ENCODE results near the gene GRIP1. TPM values are rescaled to one million over a fixed set of nuclear protein-coding genes. Genes with fewer than 3 reads are reported as not detected.

The GRIP1 gene
- total and polyA plus RNA-seq, 10 of the 15 experiments (the other 5 are each of a cell fraction or from before 2014, with no cell fraction given): 0.05 to 0.85 (median 0.50) TPM; not detected in 7

- Histone ChIP-seq H3K27me3 (replicated peaks in 1 of 2; ENCODE audit: control insufficient read depth in 2 of 2, insufficient read depth in 2 of 2, low read length in 1 of 2) (no peaks in the 10 kb centered on the region; a peak in 2 of 4 replicates), H3K36me3 (ENCODE audit: control insufficient read depth in 2 of 2, insufficient read depth in 2 of 2, low read length in 1 of 2) (no peaks in the 10 kb centered on the region; a peak in 1 of 4 replicates), H3K27ac (ENCODE audit: control insufficient read depth, insufficient read depth) (no peak overlapping the region), H3K4me3 (no peak overlapping the region), H3K79me2 (ENCODE audit: control insufficient read depth, insufficient read depth, low read length) (no peaks in the 10 kb centered on the region), H2AFZ (ENCODE audit: control insufficient read depth, low read depth, low read length) (no peak overlapping the region), H3K9me3 (replicated peaks; ENCODE audit: control insufficient read depth, insufficient read depth, low read length) (no peaks in the 10 kb centered on the region; the same call in 2 of the 3 replicates), H3K9ac (ENCODE audit: control insufficient read depth, insufficient read depth, low read length) (no peak overlapping the region), H3K4me1 (ENCODE audit: control insufficient read depth, insufficient read depth, low read length) (no peaks in the 10 kb centered on the region), H3K4me2 (ENCODE audit: control insufficient read depth, insufficient read depth) (no peak overlapping the region), H4K20me1 (ENCODE audit: control insufficient read depth, insufficient read depth) (no peaks in the 10 kb centered on the region)
- POLR2A ChIA-PET: no interaction called here
- 23% methylated on average over 2 of the region's 2 CpGs for WGBS (ENCODE audit: insufficient coverage, insufficient replicate concordance, low lambda C conversion rate, missing lambda C conversion rate)
- BruUV-seq (replicated peaks): no TSS peak
- in situ Hi-C loops (cut with MboI): no loop called here
- DNase-seq (ENCODE audit: low read depth, low spot score) (no peak), FAIRE-seq (no peak), ATAC-seq (no peak)
- RAD21 ChIA-PET (ENCODE audit: unreplicated experiment): no interaction called here
- intact Hi-C loops (cut with micrococcal nuclease; ENCODE audit: unreplicated experiment): no loop called here
- SMC1A ChIA-PET (ENCODE audit: uncharacterized antibody, unreplicated experiment): interaction anchor here (1.1 kb wide), 1 partner anchor 33 kb away, joined by 3 read pairs; no protein-coding TSS in a partner anchor
- CTCF ChIA-PET: no interaction called here
- no peak for TF ChIP-seq CEBPZ (IDR thresholded peaks at IDR 0.05; ENCODE audit: low read depth, low read length)
- no peak for TF ChIP-seq RAD21 (IDR thresholded peaks at IDR 0.05; ENCODE audit: insufficient read depth, low read depth, low read length)
- no peak for TF ChIP-seq SMARCA5 (IDR thresholded peaks at IDR 0.05)
- TF ChIP-seq KAT2A (conservative IDR thresholded peaks at IDR 0.05; ENCODE audit: control insufficient read depth, low read depth, low read length): no peak
- no peak for TF ChIP-seq SRF (IDR thresholded peaks at IDR 0.05; ENCODE audit: low read depth in 2 of 2, low read length in 2 of 2)
- no peak for TF ChIP-seq ZBTB40 (IDR thresholded peaks at IDR 0.05; ENCODE audit: borderline replicate concordance)
- no peak for TF ChIP-seq USF2 (IDR thresholded peaks at IDR 0.05; ENCODE audit: borderline replicate concordance, low read depth, low read length)
- TF ChIP-seq CUX1 (IDR thresholded peaks at IDR 0.05; ENCODE audit: insufficient replicate concordance, low read depth, low read length): no peak
These were observed 80.3 kb downstream of the GRIP1 start for GRCh38 chr12:66598608-66599007.

All from GM12878 (cell line).